ENCODE data around the gene ZBTB16.

ZBTB16 gene

DNA sequence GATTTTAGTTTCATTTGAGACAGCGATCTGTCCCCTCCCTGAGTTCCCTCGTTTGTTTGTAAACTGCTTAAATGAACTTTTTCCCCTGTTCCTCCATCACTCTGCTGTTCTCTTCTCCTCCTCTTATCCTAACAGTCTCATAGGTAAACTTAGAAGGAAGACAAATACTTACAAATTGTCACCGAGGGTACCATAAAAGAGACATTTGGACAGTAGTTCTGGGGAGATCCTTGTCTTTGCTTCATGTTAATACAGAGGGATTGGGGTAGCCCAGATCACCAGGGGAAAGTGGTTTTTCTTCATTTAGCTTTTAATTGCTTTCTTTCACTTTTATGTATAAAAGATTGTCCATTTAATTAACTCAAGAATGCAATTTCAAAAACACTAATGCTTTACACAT lies 46.1 kb downstream of the ZBTB16 start:
- ATAC-seq (ENCODE audit: insufficient read depth, low read depth) (no peak), DNase-seq (no peak)
- Histone ChIP-seq H3K27me3 (ENCODE audit: insufficient read depth, low read length, poor library complexity) (peaks cover 37% of the 10 kb centered on the region), H3K36me3 (ENCODE audit: insufficient read depth, low read length) (no peaks in the 10 kb centered on the region), H3K79me2 (ENCODE audit: insufficient read depth, low read length) (no peaks in the 10 kb centered on the region), H2AFZ (ENCODE audit: low read depth, low read length) (no peak overlapping the region), H3K4me2 (ENCODE audit: insufficient read depth, low read length) (no peak overlapping the region), H3K9ac (ENCODE audit: low read depth, low read length) (no peak overlapping the region), H3K27ac (ENCODE audit: low read length) (no peak overlapping the region), H3K4me3 (ENCODE audit: low read depth in 1 of 2, low read length in 2 of 2) (no peak overlapping the region), H3K9me3 (ENCODE audit: insufficient read depth, low read length, severe bottlenecking) (no peaks in the 10 kb centered on the region), H3K4me1 (ENCODE audit: insufficient read depth, low read length) (peaks cover 25% of the 10 kb centered on the region), H4K20me1 (ENCODE audit: insufficient read depth, low read length) (peaks cover 22% of the 10 kb centered on the region)
- no peak for TF ChIP-seq EZH2 (IDR thresholded peaks at IDR 0.05; ENCODE audit: borderline replicate concordance, low read depth, low read length, severe bottlenecking)
- TF ChIP-seq, protein P1, sequence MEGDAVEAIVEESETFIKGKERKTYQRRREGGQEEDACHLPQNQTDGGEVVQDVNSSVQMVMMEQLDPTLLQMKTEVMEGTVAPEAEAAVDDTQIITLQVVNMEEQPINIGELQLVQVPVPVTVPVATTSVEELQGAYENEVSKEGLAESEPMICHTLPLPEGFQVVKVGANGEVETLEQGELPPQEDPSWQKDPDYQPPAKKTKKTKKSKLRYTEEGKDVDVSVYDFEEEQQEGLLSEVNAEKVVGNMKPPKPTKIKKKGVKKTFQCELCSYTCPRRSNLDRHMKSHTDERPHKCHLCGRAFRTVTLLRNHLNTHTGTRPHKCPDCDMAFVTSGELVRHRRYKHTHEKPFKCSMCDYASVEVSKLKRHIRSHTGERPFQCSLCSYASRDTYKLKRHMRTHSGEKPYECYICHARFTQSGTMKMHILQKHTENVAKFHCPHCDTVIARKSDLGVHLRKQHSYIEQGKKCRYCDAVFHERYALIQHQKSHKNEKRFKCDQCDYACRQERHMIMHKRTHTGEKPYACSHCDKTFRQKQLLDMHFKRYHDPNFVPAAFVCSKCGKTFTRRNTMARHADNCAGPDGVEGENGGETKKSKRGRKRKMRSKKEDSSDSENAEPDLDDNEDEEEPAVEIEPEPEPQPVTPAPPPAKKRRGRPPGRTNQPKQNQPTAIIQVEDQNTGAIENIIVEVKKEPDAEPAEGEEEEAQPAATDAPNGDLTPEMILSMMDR (IDR thresholded peaks at IDR 0.05; ENCODE audit: borderline replicate concordance, extremely low read depth, low read length, poor library complexity, severe bottlenecking): no peak

DNA sequence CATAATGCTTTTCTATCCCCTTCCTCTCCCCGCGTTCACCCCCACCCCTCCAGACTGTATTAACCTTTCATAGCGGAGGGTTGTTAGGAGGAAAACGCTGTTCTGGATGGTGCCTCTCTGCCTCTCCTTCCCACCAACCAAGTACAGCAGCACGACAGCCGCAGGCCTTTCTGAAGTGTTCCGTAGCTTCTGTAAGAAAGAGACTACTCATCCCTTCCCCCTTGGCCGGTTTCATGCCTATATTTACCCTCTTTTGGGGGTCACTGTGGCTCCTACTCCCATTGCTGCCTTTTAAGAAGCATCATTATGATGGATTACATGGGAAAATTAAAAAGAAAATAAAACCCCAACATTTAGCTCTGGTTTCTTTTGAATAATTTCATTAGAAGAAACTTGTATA lies 46.5 kb downstream of the ZBTB16 start:
- DNase-seq: no peak
- peaks cover 37% of the 10 kb centered on the region for H3K27me3 ChIP-seq (ENCODE audit: insufficient read depth, low read length, poor library complexity)

DNA sequence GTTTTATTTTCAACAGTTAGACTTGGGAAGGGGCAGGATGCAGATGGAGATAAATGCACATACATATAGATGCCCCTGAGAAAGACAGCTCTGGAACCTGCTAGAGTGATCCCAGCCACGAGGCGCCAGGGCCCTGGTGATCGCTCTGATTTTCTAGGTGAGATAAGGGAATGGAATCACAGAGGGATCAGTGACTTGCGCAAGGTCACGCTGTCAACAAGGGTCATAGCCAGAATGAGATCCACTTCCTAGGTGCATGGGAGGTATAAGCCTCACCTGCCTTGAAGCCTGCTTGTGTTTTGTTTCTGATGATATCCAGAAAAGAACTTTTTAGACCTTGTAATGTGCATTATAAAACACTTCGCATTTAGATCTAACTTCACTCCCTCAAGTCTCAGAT lies 47.5 kb downstream of the ZBTB16 start:
- Histone ChIP-seq H3K27me3 (ENCODE audit: insufficient read depth, low read length, poor library complexity) (peaks cover 40% of the 10 kb centered on the region), H4K20me1 (ENCODE audit: insufficient read depth, low read length) (peaks cover 22% of the 10 kb centered on the region), H3K9ac (ENCODE audit: low read depth, low read length) (no peak overlapping the region), H3K36me3 (ENCODE audit: insufficient read depth, low read length) (no peaks in the 10 kb centered on the region), H3K79me2 (ENCODE audit: insufficient read depth, low read length) (no peaks in the 10 kb centered on the region), H3K9me3 (ENCODE audit: insufficient read depth, low read length, severe bottlenecking) (no peaks in the 10 kb centered on the region), H3K4me1 (ENCODE audit: insufficient read depth, low read length) (peaks cover 25% of the 10 kb centered on the region), H3K4me2 (ENCODE audit: insufficient read depth, low read length) (no peak overlapping the region), H2AFZ (ENCODE audit: low read depth, low read length) (no peak overlapping the region), H3K4me3 (ENCODE audit: low read depth in 1 of 2, low read length in 2 of 2) (no peak overlapping the region), H3K27ac (ENCODE audit: low read length) (no peak overlapping the region)
- TF ChIP-seq, protein P1 (IDR thresholded peaks at IDR 0.05; ENCODE audit: borderline replicate concordance, extremely low read depth, low read length, poor library complexity, severe bottlenecking): no peak
- TF ChIP-seq EZH2 (IDR thresholded peaks at IDR 0.05; ENCODE audit: borderline replicate concordance, low read depth, low read length, severe bottlenecking): no peak
- DNase-seq: no peak
- no peak for ATAC-seq (ENCODE audit: insufficient read depth, low read depth)

More for the DNA sequence above, 46.5 kb downstream of the ZBTB16 start:
- Histone ChIP-seq H3K4me3 (ENCODE audit: low read depth in 1 of 2, low read length in 2 of 2) (no peak overlapping the region), H3K4me1 (ENCODE audit: insufficient read depth, low read length) (peaks cover 25% of the 10 kb centered on the region), H3K79me2 (ENCODE audit: insufficient read depth, low read length) (no peaks in the 10 kb centered on the region), H3K9me3 (ENCODE audit: insufficient read depth, low read length, severe bottlenecking) (no peaks in the 10 kb centered on the region), H3K36me3 (ENCODE audit: insufficient read depth, low read length) (no peaks in the 10 kb centered on the region), H3K4me2 (ENCODE audit: insufficient read depth, low read length) (no peak overlapping the region), H3K27ac (ENCODE audit: low read length) (no peak overlapping the region), H4K20me1 (ENCODE audit: insufficient read depth, low read length) (peaks cover 22% of the 10 kb centered on the region), H3K9ac (ENCODE audit: low read depth, low read length) (no peak overlapping the region), H2AFZ (ENCODE audit: low read depth, low read length) (no peak overlapping the region)
- ATAC-seq (ENCODE audit: insufficient read depth, low read depth): no peak
- TF ChIP-seq, protein P1 (IDR thresholded peaks at IDR 0.05; ENCODE audit: borderline replicate concordance, extremely low read depth, low read length, poor library complexity, severe bottlenecking): no peak
- TF ChIP-seq EZH2 (IDR thresholded peaks at IDR 0.05; ENCODE audit: borderline replicate concordance, low read depth, low read length, severe bottlenecking): no peak

All from DND-41 (cell line).